Right lobe of liver (tissue), 6 donors: ENCODE results near the gene SMIM44. TPM values are rescaled to one million over a fixed set of nuclear protein-coding genes. Genes with fewer than 3 reads are reported as not detected.

Experiments used
- ATAC-seq, 4 donors: fragments of 200-7000 bp; cut with Tn5 transposase; one replicate each; pipeline ENCODE4 v1.9.1; 2020; ENCODE audit warnings: mild to moderate bottlenecking in 4 of 4, moderate library complexity in 4 of 4
- DNase-seq, 3 donors: peaks; one replicate each; pipeline ENCODE4 v3.0.0-alpha.2; 2020
- H3K27ac ChIP-seq, 3 donors: fragments of 200-600 bp; one replicate each; pipeline ENCODE4 v1.8.0; 2022
- H3K27me3 ChIP-seq, 2 donors: fragments of 200-600 bp; one replicate each; pipeline ENCODE4 v1.8.0; 2022
- H3K36me3 ChIP-seq, 4 donors: fragments of 200-600 bp; sonication (generic) in 1 of 4; one replicate each; pipeline versions ENCODE4 v1.5.1 to v1.8.0; 2017 to 2022; ENCODE audit warnings: control low read depth in 1 of 4
- H3K4me1 ChIP-seq, 4 donors: fragments of 200-600 bp; sonication (generic) in 1 of 4; one replicate each; pipeline versions ENCODE4 v1.5.1 to v1.8.0; 2017 to 2022; ENCODE audit warnings: control low read depth in 1 of 4
- H3K4me3 ChIP-seq, 3 donors: fragments of 200-600 bp; one replicate each; pipeline ENCODE4 v1.8.0; 2022
- H3K9me3 ChIP-seq, 4 donors: fragments of 200-600 bp; sonication (generic) in 1 of 4; one replicate each; pipeline versions ENCODE4 v1.5.1 to v1.8.0; 2017 to 2022; ENCODE audit warnings: control low read depth in 1 of 4
- POLR2A ChIP-seq: fragments of 450-650 bp; IDR thresholded peaks from one replicate; pipeline ENCODE4 v1.6.1; 2017; ENCODE audit warnings: antibody characterized with exemption, mild to moderate bottlenecking
- WGBS: methylation state at CpG from one replicate; pipeline ENCODE4 v1.1.6; 2018; ENCODE audit warnings: low coverage, low lambda C conversion rate; ENCODE audit not compliant: insufficient coverage; ENCODE audit errors: missing lambda C conversion rate; 5-methylcytosine and 5-hydroxymethylcytosine counted together
- intact Hi-C, 2 donors: fragments of 100-400 bp; cut with DNase I; formaldehyde crosslinking; loops; one replicate each; pipeline versions ENCODE4 v1.11.2 to v1.14.1; 2022
- total RNA-seq, 6 experiments: library from RNA; depleted of rRNA in 2 of 6; stranded (reverse); fragments of >200 nt in 2 of 6; fragmentation: NEBNext Ultra II Directional in 3 of 6; extraction: Animal tissue kit (Norgen Biotek cat#: 25700) in 3 of 6; gene quantifications; one replicate each; pipeline versions ENCODE4 v1.1.0 to v1.2.4, GENCODE V29; 2016 to 2023
- TF ChIP-seq, protein P1 (sequence below), 4 donors: fragments of 200-600 bp in 3 of 4; fragments of 450-650 bp in 1 of 4; IDR thresholded peaks; one replicate each; pipeline versions ENCODE4 v1.5.1 to v1.8.0; 2016 to 2022; ENCODE audit warnings: antibody characterized with exemption in 4 of 4, mild to moderate bottlenecking in 2 of 4
- donor health status: DM: no; HTN: yes; CAD: no.
- donor health status: DM: no; HTN: no; CAD: no.
- donor health status: DM: no; HTN: no; CAD: no.
- donor health status: DM: no; HTN: yes; CAD: no.
- donor health status: DM: no; HTN: yes; CAD: no.

SMIM44 gene
- total RNA-seq, 6 experiments from 2014 or later, result not detected

- Histone ChIP-seq H3K9me3 (no peaks in the 10 kb centered on the region), H3K27me3 (no peaks in the 10 kb centered on the region), H3K27ac (no peak overlapping the region), H3K4me3 (no peak overlapping the region), H3K36me3 (peaks cover 0 to 32% (median 4%) of the 10 kb centered on the region in 4 donors), H3K4me1 (no peaks in the 10 kb centered on the region)
- no peak for DNase-seq
- no peak for ATAC-seq
- intact Hi-C loops, result no loop called here
- 83% methylated on average over 1 of the region's 14 CpGs for WGBS
- no peak for TF ChIP-seq POLR2A
- TF ChIP-seq, protein P1, sequence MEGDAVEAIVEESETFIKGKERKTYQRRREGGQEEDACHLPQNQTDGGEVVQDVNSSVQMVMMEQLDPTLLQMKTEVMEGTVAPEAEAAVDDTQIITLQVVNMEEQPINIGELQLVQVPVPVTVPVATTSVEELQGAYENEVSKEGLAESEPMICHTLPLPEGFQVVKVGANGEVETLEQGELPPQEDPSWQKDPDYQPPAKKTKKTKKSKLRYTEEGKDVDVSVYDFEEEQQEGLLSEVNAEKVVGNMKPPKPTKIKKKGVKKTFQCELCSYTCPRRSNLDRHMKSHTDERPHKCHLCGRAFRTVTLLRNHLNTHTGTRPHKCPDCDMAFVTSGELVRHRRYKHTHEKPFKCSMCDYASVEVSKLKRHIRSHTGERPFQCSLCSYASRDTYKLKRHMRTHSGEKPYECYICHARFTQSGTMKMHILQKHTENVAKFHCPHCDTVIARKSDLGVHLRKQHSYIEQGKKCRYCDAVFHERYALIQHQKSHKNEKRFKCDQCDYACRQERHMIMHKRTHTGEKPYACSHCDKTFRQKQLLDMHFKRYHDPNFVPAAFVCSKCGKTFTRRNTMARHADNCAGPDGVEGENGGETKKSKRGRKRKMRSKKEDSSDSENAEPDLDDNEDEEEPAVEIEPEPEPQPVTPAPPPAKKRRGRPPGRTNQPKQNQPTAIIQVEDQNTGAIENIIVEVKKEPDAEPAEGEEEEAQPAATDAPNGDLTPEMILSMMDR (IDR thresholded peaks at IDR 0.05), result no peak
Observed at GRCh38 chr19:3493651-3494050, 10.4 kb upstream of the SMIM44 start.

- DNase-seq, result no peak
- H3K27ac ChIP-seq, result no peak overlapping the region
- ATAC-seq, result no peak
- 92% methylated on average over 15 of the region's 16 CpGs for WGBS
- H3K4me1 ChIP-seq, result no peaks in the 10 kb centered on the region
- no peaks in the 10 kb centered on the region for H3K9me3 ChIP-seq
- no peak overlapping the region for H3K4me3 ChIP-seq
- peaks cover 0 to 32% (median 4%) of the 10 kb centered on the region in 4 donors for H3K36me3 ChIP-seq
- intact Hi-C loops, result no loop called here
- H3K27me3 ChIP-seq, result no peaks in the 10 kb centered on the region
- no peak for TF ChIP-seq POLR2A
- TF ChIP-seq, protein P1 (IDR thresholded peaks at IDR 0.05), result no peak
Observed at GRCh38 chr19:3492919-3493318, 9.7 kb upstream of the SMIM44 start.

DNA sequence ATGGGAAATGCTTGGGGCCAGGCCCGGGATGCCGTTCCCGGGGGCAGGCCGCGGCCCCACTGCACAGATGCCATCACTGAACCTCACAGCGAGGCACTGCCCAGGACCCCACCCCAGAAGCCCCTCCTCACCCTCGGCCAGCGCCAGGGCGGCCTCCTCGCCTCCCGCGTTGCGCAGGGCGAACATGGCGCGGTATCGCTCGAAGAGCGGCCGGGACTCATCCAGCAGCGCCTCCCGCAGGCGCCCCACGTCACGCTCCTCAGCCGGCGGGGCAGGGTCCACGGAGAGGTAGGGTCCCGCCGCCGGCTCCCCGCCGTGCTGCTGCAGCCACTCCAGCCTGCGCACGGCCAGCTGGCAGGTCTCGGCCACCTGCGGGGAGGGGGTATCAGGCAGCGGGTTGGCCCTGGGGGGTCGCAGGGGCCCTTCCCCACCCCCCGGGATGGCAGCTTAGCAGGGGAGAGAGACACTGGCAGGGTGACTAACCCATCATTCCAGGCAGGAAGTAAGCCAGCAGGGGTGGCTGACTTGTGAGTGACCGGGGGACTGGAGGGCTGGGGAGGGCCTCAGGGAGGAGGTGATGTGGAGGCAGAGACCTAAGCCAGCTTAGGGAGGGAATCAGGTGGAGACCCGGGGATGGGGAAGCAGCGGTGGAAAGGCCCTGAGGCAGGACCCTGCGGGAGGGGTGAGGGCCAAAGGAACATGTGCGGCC lies 9.0 kb upstream of the SMIM44 start:
- TF ChIP-seq, protein P1 (IDR thresholded peaks at IDR 0.05), result no peak
- no peak for TF ChIP-seq POLR2A
- Histone ChIP-seq H3K27me3 (no peaks in the 10 kb centered on the region), H3K36me3 (peaks cover 0 to 32% (median 4%) of the 10 kb centered on the region in 4 donors), H3K9me3 (no peaks in the 10 kb centered on the region), H3K4me3 (no peak overlapping the region), H3K4me1 (no peaks in the 10 kb centered on the region), H3K27ac (no peak overlapping the region)
- DNase-seq, result no peak
- intact Hi-C loops, result no loop called here
- ATAC-seq, result no peak
- 98% methylated on average over 10 of the region's 45 CpGs for WGBS

DNA sequence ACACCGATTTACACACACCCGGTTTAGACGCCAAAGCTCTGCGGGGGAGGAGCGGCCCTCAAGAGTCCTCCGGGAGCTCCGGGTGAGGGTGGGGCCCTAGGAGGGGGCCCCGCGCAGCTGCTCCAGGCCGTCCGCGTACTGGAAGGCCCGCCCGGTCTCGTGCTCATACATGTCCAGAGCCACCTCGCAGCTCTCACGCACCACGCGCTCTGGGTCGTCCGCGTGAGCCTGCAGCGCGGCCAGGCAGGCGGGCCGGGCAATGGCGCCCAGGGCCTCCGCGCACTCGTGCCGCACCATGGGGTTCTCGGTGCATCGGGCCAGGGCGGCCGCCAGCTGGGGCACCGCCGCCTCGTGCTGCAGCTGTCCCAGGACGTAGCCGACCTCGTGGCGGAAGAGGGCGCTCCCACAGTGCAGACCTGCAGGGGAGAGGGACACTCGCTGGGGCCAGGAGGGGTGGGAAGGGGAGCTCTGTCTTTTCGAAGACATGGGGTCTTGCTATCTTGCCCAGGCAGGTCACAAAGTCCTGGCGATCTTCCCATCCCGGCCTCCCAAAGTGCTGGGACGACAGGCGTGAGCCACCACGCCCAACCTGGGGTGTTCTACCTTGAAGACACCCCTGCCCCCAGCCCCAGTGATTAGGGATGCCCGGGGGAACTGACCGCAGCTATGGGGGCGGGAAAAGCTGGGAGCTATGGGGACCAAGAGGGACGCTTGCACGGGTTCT lies 8.3 kb upstream of the SMIM44 start:
- no peak for ATAC-seq

More for the DNA sequence above, 8.3 kb upstream of the SMIM44 start:
- no peaks in the 10 kb centered on the region for H3K9me3 ChIP-seq
- DNase-seq, result no peak
- intact Hi-C loops, result no loop called here
- 83% methylated on average over 8 of the region's 55 CpGs for WGBS
- H3K27me3 ChIP-seq, result no peaks in the 10 kb centered on the region
- TF ChIP-seq POLR2A, result no peak
- peaks cover 0 to 32% (median 4%) of the 10 kb centered on the region in 4 donors for H3K36me3 ChIP-seq
- H3K4me1 ChIP-seq, result no peaks in the 10 kb centered on the region
- no peak overlapping the region for H3K4me3 ChIP-seq
- H3K27ac ChIP-seq, result no peak overlapping the region
